ENCODE measurements around the gene OR8D1.

OR8D1 gene

DNA sequence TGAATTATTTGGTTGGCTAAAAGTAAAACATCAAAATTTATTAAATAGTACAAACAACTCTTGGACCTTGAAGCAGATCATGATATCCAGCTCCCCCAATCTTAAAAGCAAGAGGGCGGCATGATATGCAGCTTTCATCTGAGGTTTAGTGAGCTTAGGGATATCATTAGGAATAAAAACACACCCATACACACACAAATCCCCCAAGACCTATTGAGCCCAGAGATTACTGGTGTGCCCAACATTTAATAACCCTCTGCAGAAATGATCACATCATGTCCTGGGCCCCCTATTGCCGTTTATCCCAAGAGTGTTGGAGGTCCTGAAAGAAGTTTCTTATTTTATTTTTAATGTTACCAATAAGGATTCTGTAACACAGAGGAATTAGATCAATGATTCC is at the start of gene OR8D1:
OR8D1 (minus strand) TSS at position 101 of the 400 bp plus-strand sequence. CDS start 3,183 bp downstream, outside the sequence.
- no peak within 1 kb of the TSS for H3K4me3 ChIP-seq (ENCODE audit: low read depth, low read length)
- H3K27ac ChIP-seq (ENCODE audit: low read depth, low read length) = peak within 1 kb of the TSS; percentile 16; the same call in 1 of the 2 replicates
- H2AFZ ChIP-seq (ENCODE audit: low read length, unreplicated experiment) = no peak within 1 kb of the TSS
- no peaks in the 10 kb centered on the region for H3K36me3 ChIP-seq (ENCODE audit: insufficient read depth, low read length)
- H3K79me2 ChIP-seq (ENCODE audit: control insufficient read depth, insufficient read depth, low read length, unreplicated experiment) = no peaks in the 10 kb centered on the region
- no peaks in the 10 kb centered on the region for H3K27me3 ChIP-seq (ENCODE audit: insufficient read depth, low read length)
- peaks cover 12% of the 10 kb centered on the region for H3K4me1 ChIP-seq (ENCODE audit: control insufficient read depth, insufficient read depth, low read length, unreplicated experiment)

DNA sequence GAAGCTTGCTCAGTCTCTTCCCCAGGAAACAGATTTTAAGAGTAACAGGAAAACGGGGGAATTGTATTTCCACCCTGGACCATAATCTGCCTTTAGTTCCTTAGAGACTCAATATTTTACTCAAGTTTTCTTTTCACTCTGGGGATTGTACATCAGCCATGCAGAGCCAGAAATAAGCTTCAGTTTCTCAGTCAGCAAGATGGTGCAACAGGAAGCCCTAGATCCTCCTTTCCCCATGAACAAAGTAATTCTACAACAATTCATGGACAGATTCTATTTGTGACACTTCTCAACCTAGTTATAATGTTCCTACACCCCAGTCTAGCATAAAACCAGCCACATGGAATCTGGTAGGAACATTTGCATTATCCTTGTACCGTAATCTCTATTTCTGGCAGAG is 45.8 kb upstream of the OR8D1 start:
- Histone ChIP-seq H3K4me1 (ENCODE audit: control insufficient read depth, insufficient read depth, low read length, unreplicated experiment) (no peaks in the 10 kb centered on the region), H3K36me3 (ENCODE audit: insufficient read depth, low read length) (no peaks in the 10 kb centered on the region), H3K79me2 (ENCODE audit: control insufficient read depth, insufficient read depth, low read length, unreplicated experiment) (no peaks in the 10 kb centered on the region), H3K27me3 (ENCODE audit: insufficient read depth, low read length) (peaks cover 30% of the 10 kb centered on the region; the same call in 1 of the 2 replicates), H3K4me3 (ENCODE audit: low read depth, low read length) (no peak overlapping the region), H3K27ac (ENCODE audit: low read depth, low read length) (no peak overlapping the region), H2AFZ (ENCODE audit: low read length, unreplicated experiment) (no peak overlapping the region)

DNA sequence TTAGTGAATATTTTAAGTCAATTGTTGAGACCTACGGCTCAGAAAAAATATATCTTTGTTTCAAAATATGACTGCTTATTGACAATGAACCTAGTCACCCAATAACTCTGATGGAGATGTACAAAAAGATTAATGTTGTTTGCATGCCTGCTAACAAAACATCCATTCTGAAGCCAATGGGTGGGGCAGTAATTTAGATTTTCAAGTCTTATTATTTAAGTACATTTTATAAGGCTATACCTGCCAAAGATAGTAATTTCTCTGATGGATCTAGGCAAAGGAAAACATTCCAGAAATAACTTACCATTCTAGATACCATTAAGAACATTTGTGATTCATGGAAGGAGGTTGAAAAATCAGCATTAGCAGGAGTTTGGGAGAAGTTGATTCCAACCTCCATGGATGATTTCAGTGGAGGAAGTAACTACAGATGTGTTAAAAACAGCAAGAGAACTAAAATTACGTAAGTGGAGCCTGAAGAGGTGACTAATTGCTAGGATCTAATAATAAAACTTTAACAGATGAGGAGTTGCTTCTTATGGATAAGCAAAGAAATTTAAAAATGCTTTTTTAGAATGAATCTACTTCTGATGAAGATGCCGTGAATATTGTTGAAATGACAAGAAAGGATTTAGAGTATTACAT is 32.7 kb upstream of the OR8D1 start:
- no peaks in the 10 kb centered on the region for H3K36me3 ChIP-seq (ENCODE audit: insufficient read depth, low read length)
- no peaks in the 10 kb centered on the region for H3K4me1 ChIP-seq (ENCODE audit: control insufficient read depth, insufficient read depth, low read length, unreplicated experiment)
- H3K27ac ChIP-seq (ENCODE audit: low read depth, low read length) = no peak overlapping the region
- no peak overlapping the region for H3K4me3 ChIP-seq (ENCODE audit: low read depth, low read length)
- 0 out of 2 replicates have a peak, but pooled peaks cover 2% of the 10 kb centered on the region for H3K27me3 ChIP-seq (ENCODE audit: insufficient read depth, low read length)
- H2AFZ ChIP-seq (ENCODE audit: low read length, unreplicated experiment) = no peak overlapping the region
- H3K79me2 ChIP-seq (ENCODE audit: control insufficient read depth, insufficient read depth, low read length, unreplicated experiment) = no peaks in the 10 kb centered on the region

DNA sequence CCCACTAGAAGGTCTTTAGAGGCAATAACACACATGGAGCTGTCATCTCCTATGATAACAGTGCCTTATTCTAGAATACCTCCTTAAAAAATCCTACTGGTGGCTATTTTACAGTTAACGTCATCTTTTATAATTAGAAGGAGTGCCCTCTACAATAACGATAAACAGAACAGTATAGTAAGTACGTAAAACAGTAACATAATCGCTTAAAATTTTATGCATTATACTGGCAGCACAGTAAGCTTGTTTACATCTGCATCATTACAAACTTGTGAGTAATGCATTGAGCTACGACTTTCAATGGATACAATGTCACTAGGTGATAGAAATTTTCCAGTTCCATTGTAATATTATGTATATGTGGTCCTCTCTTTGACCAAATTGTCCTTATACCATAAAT is 30.6 kb upstream of the OR8D1 start:
- no peak overlapping the region for H3K4me3 ChIP-seq (ENCODE audit: low read depth, low read length)
- H3K4me1 ChIP-seq (ENCODE audit: control insufficient read depth, insufficient read depth, low read length, unreplicated experiment) = no peaks in the 10 kb centered on the region
- H3K27ac ChIP-seq (ENCODE audit: low read depth, low read length) = no peak overlapping the region
- H3K27me3 ChIP-seq (ENCODE audit: insufficient read depth, low read length) = no peaks in the 10 kb centered on the region
- H2AFZ ChIP-seq (ENCODE audit: low read length, unreplicated experiment) = no peak overlapping the region
- H3K36me3 ChIP-seq (ENCODE audit: insufficient read depth, low read length) = no peaks in the 10 kb centered on the region
- no peaks in the 10 kb centered on the region for H3K79me2 ChIP-seq (ENCODE audit: control insufficient read depth, insufficient read depth, low read length, unreplicated experiment)

DNA sequence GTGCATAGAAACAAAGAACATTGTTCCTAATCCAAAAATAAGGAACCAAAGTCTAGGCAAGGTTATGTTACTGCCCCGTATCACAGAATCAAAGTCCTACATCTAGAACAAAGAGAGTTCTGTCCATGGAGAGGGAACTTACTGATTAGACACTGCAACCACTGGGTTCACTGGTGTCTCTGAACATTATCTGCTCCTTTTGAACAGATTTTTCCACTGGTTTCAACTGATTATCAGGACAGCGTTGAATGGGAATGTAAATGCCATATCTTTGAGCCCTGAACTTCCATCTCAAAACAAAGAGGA is 26.3 kb upstream of the OR8D1 start:
- H3K27ac ChIP-seq (ENCODE audit: low read depth, low read length) = no peak overlapping the region
- no peak overlapping the region for H2AFZ ChIP-seq (ENCODE audit: low read length, unreplicated experiment)
- H3K79me2 ChIP-seq (ENCODE audit: control insufficient read depth, insufficient read depth, low read length, unreplicated experiment) = no peaks in the 10 kb centered on the region

DNA sequence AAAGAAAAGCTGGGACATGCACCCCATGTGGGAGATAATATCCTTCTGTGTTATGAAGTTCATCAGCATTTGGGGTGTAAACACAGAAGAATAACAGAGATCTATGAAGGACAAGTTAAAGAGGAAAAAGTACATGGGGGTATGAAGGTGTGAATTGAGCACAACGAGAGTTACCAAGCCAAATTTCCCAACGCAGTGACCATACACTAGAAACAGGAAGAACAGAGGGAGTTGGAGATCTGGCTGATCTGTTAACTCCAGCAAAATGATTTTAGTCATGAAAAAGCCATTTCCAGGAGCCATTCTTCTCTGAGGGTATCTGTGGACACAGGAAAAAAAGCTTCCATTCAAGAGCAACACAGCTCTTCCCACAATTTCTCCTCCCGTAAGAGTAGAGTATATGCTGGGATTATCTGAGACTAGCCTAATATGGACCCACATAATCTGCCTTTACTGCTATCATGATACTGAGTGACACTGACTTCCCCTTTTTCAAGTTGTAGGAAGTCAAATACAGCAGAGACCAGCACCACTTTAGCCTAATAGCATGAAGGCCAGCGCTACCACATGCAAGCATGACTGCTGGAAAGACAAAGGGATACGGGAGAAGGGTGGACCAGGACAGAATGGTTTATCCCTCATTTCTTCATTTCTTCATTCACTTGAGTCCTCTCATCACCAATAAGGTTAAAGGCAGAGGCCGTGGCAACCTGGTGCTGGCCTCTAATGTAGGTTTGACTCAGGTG is 25.8 kb upstream of the OR8D1 start:
- H3K36me3 ChIP-seq (ENCODE audit: insufficient read depth, low read length) = no peaks in the 10 kb centered on the region
- no peak overlapping the region for H3K27ac ChIP-seq (ENCODE audit: low read depth, low read length)
- H3K4me3 ChIP-seq (ENCODE audit: low read depth, low read length) = no peak overlapping the region
- H3K27me3 ChIP-seq (ENCODE audit: insufficient read depth, low read length) = no peaks in the 10 kb centered on the region
- no peaks in the 10 kb centered on the region for H3K4me1 ChIP-seq (ENCODE audit: control insufficient read depth, insufficient read depth, low read length, unreplicated experiment)
- H3K79me2 ChIP-seq (ENCODE audit: control insufficient read depth, insufficient read depth, low read length, unreplicated experiment) = no peaks in the 10 kb centered on the region
- H2AFZ ChIP-seq (ENCODE audit: low read length, unreplicated experiment) = no peak overlapping the region

More for the DNA sequence above, 26.3 kb upstream of the OR8D1 start:
- H3K36me3 ChIP-seq (ENCODE audit: insufficient read depth, low read length) = no peaks in the 10 kb centered on the region
- no peaks in the 10 kb centered on the region for H3K27me3 ChIP-seq (ENCODE audit: insufficient read depth, low read length)
- no peak overlapping the region for H3K4me3 ChIP-seq (ENCODE audit: low read depth, low read length)
- no peaks in the 10 kb centered on the region for H3K4me1 ChIP-seq (ENCODE audit: control insufficient read depth, insufficient read depth, low read length, unreplicated experiment)

DNA sequence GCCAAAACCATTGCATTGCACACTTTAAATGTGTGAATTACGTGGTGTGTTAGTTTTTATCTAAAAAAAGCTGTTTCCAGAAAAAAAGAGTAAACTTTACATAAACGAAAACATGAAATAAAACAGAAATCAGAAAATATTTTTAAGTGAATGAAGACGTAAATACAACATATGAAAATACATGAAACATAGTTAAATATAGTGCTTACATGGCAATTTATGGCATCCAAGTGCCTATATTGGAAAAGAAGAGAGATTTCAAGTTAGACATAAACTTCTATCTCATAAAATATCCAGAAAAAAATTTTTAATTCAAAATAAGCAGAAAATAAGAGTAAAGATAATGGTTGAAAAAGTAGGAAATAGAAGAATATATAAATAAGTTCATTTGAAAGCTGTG is 18.1 kb upstream of the OR8D1 start:
- H2AFZ ChIP-seq (ENCODE audit: low read length, unreplicated experiment) = no peak overlapping the region
- H3K79me2 ChIP-seq (ENCODE audit: control insufficient read depth, insufficient read depth, low read length, unreplicated experiment) = no peaks in the 10 kb centered on the region
- H3K4me3 ChIP-seq (ENCODE audit: low read depth, low read length) = no peak overlapping the region
- no peaks in the 10 kb centered on the region for H3K27me3 ChIP-seq (ENCODE audit: insufficient read depth, low read length)
- no peak overlapping the region for H3K27ac ChIP-seq (ENCODE audit: low read depth, low read length)
- no peaks in the 10 kb centered on the region for H3K36me3 ChIP-seq (ENCODE audit: insufficient read depth, low read length)
- H3K4me1 ChIP-seq (ENCODE audit: control insufficient read depth, insufficient read depth, low read length, unreplicated experiment) = no peaks in the 10 kb centered on the region

DNA sequence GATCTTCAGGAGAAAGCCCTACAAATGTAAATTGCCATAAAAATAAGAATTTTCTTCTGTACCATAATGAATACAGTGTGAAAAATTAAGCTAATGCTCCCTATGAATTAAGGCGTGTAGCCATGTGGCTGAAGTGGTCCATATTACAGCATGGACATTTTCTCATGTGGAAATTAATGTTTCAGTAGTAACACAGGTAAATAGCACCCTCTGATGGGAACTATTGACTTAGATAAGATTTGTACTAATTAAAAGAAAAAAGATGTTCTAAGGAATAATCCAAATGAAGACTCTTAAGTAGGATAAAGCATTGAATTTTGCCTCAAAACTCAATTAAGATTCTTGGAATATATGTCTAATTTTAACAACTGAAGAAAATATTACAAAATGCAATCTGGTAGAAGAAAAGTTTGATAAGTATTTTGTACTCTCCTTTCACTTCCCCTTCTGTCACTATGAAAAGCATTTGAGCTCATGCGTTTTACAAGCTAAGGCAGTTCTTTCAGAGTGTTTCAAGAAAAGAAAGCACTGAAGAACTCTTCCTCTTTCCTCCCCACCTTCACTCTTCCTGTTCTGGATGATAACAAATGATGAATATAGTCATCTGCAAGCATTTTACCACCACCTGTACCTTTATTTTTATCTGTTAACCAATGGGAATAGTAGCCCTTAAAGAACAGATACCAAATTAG is 16.2 kb upstream of the OR8D1 start:
- no peaks in the 10 kb centered on the region for H3K27me3 ChIP-seq (ENCODE audit: insufficient read depth, low read length)
- no peaks in the 10 kb centered on the region for H3K36me3 ChIP-seq (ENCODE audit: insufficient read depth, low read length)
- no peak overlapping the region for H3K4me3 ChIP-seq (ENCODE audit: low read depth, low read length)
- H2AFZ ChIP-seq (ENCODE audit: low read length, unreplicated experiment) = no peak overlapping the region
- no peaks in the 10 kb centered on the region for H3K4me1 ChIP-seq (ENCODE audit: control insufficient read depth, insufficient read depth, low read length, unreplicated experiment)
- no peaks in the 10 kb centered on the region for H3K79me2 ChIP-seq (ENCODE audit: control insufficient read depth, insufficient read depth, low read length, unreplicated experiment)
- no peak overlapping the region for H3K27ac ChIP-seq (ENCODE audit: low read depth, low read length)

DNA sequence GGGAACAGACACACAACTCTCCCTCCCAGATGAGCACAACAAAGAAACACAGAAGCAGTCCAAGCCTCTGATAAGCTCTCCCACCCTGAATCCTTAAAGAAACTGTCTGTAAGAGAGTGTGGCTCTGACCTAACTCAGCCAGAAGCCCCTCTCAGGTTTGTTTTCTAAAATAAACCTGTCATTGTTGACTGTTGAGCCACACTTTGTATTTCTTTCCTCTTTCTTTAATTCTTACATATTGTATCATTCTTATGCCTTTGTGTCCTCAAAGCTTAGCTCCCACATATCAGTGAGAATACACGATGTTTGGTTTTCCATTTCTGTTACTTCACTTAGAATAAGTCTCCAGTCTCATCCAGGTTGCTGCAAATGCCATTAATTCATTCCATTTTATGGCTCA is 14.0 kb upstream of the OR8D1 start:
- Histone ChIP-seq H2AFZ (ENCODE audit: low read length, unreplicated experiment) (no peak overlapping the region), H3K27ac (ENCODE audit: low read depth, low read length) (no peak overlapping the region), H3K4me3 (ENCODE audit: low read depth, low read length) (no peak overlapping the region), H3K79me2 (ENCODE audit: control insufficient read depth, insufficient read depth, low read length, unreplicated experiment) (no peaks in the 10 kb centered on the region), H3K27me3 (ENCODE audit: insufficient read depth, low read length) (no peaks in the 10 kb centered on the region), H3K36me3 (ENCODE audit: insufficient read depth, low read length) (no peaks in the 10 kb centered on the region), H3K4me1 (ENCODE audit: control insufficient read depth, insufficient read depth, low read length, unreplicated experiment) (no peaks in the 10 kb centered on the region)

DNA sequence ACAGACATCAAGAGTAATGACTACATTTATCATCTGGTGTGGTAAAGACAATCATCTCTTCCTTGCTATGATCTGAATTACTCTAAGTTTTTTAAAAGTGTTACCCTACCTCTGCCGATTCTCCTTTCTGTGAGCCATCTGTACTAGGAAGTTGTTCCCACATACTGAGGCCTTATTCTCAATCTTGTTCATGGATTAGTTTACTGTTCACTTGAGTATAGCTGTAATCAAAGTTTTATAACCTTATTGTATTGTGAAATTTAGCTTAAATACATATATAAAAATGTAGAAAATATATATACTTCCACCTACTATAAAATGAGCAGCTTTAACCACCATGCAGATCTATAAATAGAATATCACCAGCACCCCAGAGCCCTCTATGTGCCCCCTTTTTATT is 8.6 kb upstream of the OR8D1 start:
- no peaks in the 10 kb centered on the region for H3K36me3 ChIP-seq (ENCODE audit: insufficient read depth, low read length)

DNA sequence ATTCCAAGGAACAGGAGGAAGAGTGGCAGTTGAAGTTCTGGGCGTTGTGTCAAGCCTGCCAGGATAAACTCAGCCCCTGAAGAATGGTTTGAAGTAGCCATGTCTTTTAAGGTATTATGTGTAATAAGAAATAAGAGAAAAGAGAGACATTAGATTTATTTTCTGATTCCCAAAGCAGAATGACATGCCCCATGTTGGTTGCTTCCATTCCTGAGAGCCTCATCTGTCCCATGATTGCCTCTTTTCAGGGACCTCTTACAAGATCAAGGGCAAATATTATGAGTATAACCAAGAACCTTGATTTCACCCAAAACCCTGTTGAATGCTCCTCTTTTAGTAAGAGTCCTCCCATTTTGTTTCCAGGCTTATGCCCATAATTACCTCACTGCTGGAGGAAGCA is 6.3 kb upstream of the OR8D1 start, which contains the start of gene OR8D2:
OR8D2 (minus strand) TSS at position 101 of the 400 bp plus-strand sequence; CDS start at position 101, 0 bp downstream.
- Histone ChIP-seq H3K27me3 (ENCODE audit: insufficient read depth, low read length) (no peaks in the 10 kb centered on the region), H2AFZ (ENCODE audit: low read length, unreplicated experiment) (no peak within 1 kb of the TSS), H3K27ac (ENCODE audit: low read depth, low read length) (no peak within 1 kb of the TSS), H3K4me3 (ENCODE audit: low read depth, low read length) (no peak within 1 kb of the TSS), H3K36me3 (ENCODE audit: insufficient read depth, low read length) (no peaks in the 10 kb centered on the region), H3K4me1 (ENCODE audit: control insufficient read depth, insufficient read depth, low read length, unreplicated experiment) (peaks cover under 1% of the 10 kb centered on the region), H3K79me2 (ENCODE audit: control insufficient read depth, insufficient read depth, low read length, unreplicated experiment) (no peaks in the 10 kb centered on the region)

More for the DNA sequence above, 8.6 kb upstream of the OR8D1 start:
- no peak overlapping the region for H2AFZ ChIP-seq (ENCODE audit: low read length, unreplicated experiment)
- no peaks in the 10 kb centered on the region for H3K79me2 ChIP-seq (ENCODE audit: control insufficient read depth, insufficient read depth, low read length, unreplicated experiment)
- no peak overlapping the region for H3K27ac ChIP-seq (ENCODE audit: low read depth, low read length)
- no peaks in the 10 kb centered on the region for H3K27me3 ChIP-seq (ENCODE audit: insufficient read depth, low read length)
- no peaks in the 10 kb centered on the region for H3K4me1 ChIP-seq (ENCODE audit: control insufficient read depth, insufficient read depth, low read length, unreplicated experiment)
- no peak overlapping the region for H3K4me3 ChIP-seq (ENCODE audit: low read depth, low read length)

Data from ACC112 (cell line).